Measurements from ENCODE around the gene ACVRL1.

ACVRL1 gene

GRCh38 chr12:51907083-51907855, at the start of gene ACVRL1:
ACVRL1 (plus strand) TSS chr12:51907504; CDS start chr12:51912475, 4,971 bp downstream.
- no peak for DNase-seq (ENCODE audit: low read depth)
- no peak for TF ChIP-seq CTCF (IDR thresholded peaks at IDR 0.05; ENCODE audit: low read depth, low read length, missing control alignments)
- no peak within 1 kb of the TSS for H3K4me3 ChIP-seq (ENCODE audit: low read depth, low read length)

- H3K4me3 ChIP-seq (ENCODE audit: low read depth, low read length): no peak overlapping the region
- TF ChIP-seq CTCF (IDR thresholded peaks at IDR 0.05; ENCODE audit: low read depth, low read length, missing control alignments): no peak
- DNase-seq (ENCODE audit: low read depth): no peak
Observed at GRCh38 chr12:51860986-51861385, 46.3 kb upstream of the ACVRL1 start.

GRCh38 chr12:51862947-51863346, 44.4 kb upstream of the ACVRL1 start:
- no peak overlapping the region for H3K4me3 ChIP-seq (ENCODE audit: low read depth, low read length)
- no peak for DNase-seq (ENCODE audit: low read depth)
- no peak for TF ChIP-seq CTCF (IDR thresholded peaks at IDR 0.05; ENCODE audit: low read depth, low read length, missing control alignments)

GRCh38 chr12:51863363-51863932, 43.9 kb upstream of the ACVRL1 start:
- no peak for DNase-seq (ENCODE audit: low read depth)
- no peak for TF ChIP-seq CTCF (IDR thresholded peaks at IDR 0.05; ENCODE audit: low read depth, low read length, missing control alignments)
- no peak overlapping the region for H3K4me3 ChIP-seq (ENCODE audit: low read depth, low read length)

- H3K4me3 ChIP-seq (ENCODE audit: low read depth, low read length): no peak overlapping the region
- no peak for TF ChIP-seq CTCF (IDR thresholded peaks at IDR 0.05; ENCODE audit: low read depth, low read length, missing control alignments)
- no peak for DNase-seq (ENCODE audit: low read depth)
Observed at GRCh38 chr12:51863933-51864832, 43.1 kb upstream of the ACVRL1 start.

- TF ChIP-seq CTCF (IDR thresholded peaks at IDR 0.05; ENCODE audit: low read depth, low read length, missing control alignments): no peak
- H3K4me3 ChIP-seq (ENCODE audit: low read depth, low read length): no peak overlapping the region
- no peak for DNase-seq (ENCODE audit: low read depth)
Observed at GRCh38 chr12:51864833-51865670, 42.3 kb upstream of the ACVRL1 start.

All from GM12864 (cell line).